Activated naive CD4-positive, alpha-beta T cell treated with Interleukin-2 at 50 U/mL for 16 hours (primary cell): ENCODE measurements around the gene LRRC56.

ENCODE experiments used
- DNase-seq: peaks from one replicate; pipeline ENCODE4 v3.0.0-alpha.2; 2020

The LRRC56 gene, protein sequence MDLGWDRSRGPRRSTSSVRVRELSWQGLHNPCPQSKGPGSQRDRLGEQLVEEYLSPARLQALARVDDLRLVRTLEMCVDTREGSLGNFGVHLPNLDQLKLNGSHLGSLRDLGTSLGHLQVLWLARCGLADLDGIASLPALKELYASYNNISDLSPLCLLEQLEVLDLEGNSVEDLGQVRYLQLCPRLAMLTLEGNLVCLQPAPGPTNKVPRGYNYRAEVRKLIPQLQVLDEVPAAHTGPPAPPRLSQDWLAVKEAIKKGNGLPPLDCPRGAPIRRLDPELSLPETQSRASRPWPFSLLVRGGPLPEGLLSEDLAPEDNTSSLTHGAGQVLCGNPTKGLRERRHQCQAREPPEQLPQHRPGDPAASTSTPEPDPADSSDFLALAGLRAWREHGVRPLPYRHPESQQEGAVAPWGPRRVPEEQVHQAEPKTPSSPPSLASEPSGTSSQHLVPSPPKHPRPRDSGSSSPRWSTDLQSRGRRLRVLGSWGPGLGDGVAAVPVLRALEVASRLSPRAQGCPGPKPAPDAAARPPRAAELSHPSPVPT

DNA sequence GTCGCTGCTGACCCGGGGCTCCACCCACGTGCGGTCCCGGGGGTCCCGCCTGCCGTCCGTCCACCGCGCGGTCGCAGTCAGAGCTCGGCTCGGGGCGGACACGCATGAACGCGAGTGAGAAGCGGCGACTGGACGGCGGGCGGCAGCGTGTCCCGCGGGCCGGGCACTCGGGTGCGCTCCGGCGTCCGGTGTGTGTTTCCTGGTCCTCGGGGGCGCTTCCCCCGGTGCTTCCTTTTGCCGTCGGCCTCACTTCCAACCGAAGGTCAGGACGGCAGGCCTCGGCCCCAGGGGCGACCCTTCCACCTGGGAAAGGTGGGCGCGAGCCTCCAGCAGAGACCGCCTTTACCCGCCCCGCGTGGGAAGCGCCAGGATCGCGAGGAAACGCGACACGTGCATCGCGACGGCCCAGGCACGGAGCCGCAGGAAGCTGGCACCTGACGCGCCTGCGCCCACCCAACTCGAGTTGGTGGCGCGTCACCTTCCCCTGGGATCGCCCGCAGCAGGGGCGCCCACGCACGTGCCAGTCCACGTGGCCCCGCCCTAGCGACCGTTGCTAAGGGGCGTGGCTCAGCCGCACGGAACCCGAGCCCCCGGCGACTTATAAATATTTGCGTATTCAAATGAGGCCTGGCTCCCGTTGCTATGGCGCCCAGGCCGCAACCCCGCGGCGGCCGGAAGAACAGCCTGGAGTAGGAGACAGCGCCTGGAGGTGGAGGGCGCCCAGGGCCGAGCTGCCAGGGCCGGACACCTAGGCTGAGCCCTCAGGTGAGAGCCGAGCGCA, at the start of gene LRRC56:
Gene LRRC56 (plus strand): TSS at position 687 of the 781 bp plus-strand sequence. CDS start 3,158 bp downstream, outside the sequence.
- peak; percentile 92 for DNase-seq

DNA sequence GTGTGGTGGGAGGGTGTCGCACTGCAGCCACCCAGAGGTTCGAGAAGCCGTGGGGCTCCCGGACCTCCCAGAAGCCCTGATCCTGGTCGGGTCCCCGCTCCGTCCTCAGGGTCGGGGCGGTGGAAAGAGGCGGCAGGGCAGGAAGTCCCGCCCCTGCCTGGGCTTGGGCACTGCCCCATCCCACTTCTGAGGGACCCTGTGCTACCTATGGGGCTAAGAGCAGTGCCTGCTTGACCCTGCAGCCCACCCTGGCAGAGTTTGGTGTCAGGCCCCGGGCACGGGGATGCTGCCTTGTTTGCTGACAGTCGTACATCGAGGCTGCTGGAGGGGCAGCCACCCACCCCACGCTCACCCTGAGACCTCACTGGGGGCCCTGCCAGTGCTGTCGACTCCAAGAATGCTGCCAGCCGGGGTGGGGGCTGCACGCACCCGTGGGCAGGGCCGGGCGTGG, 49.7 kb upstream of the LRRC56 start:
- DNase-seq = no peak

DNA sequence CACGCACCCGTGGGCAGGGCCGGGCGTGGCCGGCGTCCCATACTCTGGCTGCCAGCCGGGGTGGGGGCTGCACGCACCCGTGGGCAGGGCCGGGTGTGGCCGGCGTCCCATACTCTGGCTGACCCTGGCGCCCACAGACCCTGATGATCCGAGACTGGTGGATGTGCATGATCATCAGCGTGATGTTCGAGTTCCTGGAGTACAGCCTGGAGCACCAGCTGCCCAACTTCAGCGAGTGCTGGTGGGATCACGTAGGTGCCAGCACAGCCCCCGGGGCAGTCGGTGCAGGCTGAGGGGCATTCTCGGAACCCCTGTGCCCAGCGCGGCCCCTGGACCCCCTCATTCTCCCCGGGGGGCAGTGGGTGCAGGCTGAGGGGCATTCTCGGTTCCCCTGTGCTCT, 49.3 kb upstream of the LRRC56 start:
- DNase-seq = no peak

DNA sequence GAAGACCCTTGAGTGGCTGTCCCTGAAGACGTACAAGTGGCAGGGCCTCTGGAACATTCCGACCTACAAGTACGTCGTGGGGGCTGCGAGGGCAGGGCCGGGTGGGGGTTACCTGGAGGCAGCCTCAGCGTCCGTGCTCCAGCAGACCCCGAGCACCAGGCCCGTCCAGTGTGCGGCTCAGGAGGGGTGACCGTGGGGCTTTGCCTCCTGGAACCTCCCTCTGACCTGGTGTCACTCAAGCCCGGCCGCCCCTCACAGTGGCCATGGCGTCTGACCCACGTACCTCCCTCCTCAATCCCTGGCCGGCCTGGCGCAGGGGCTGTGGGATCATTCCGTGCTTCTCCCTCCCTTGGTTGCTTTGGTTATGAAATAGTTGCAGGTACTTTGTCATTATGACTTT, 48.7 kb upstream of the LRRC56 start:
- no peak for DNase-seq

DNA sequence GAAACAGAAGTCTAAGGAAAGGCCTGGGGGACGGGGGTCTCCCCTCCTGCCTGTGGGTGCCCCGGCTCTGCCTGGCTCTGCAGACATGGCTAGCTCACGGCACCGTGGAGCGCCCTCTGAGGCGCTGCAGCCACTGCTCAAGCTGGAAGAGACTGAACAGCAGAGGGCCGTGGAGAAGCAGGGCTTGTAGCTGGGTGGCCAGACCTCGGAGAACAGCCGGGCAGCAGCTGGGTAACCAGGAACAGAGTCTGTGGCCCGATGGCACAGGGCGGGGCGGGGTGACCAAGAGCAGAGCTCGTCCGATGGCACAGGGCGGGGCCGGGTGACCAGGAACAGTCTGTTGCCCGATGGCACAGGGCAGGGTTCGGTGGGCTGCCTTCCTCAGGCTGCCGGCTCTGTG, 48.3 kb upstream of the LRRC56 start:
- DNase-seq = no peak

DNA sequence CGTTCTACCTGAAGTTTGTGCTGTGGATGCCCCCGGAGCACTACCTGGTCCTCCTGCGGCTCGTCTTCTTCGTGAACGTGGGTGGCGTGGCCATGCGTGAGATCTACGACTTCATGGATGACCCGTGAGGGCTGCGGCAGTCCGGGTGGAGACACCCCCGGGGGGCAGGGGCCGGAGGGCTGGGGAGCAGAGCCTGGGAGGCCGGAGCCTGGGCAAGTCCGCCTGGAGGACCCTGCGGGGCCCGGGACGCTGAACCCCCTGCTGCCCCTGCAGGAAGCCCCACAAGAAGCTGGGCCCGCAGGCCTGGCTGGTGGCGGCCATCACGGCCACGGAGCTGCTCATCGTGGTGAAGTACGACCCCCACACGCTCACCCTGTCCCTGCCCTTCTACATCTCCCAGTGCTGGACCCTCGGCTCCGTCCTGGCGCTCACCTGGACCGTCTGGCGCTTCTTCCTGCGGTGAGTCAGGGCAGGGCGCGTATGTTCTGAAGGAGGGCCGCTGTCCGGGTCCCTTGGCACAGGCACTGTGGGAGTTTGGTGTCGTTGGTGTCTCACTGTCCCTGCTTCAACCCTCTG, 47.6 kb upstream of the LRRC56 start:
- no peak for DNase-seq

DNA sequence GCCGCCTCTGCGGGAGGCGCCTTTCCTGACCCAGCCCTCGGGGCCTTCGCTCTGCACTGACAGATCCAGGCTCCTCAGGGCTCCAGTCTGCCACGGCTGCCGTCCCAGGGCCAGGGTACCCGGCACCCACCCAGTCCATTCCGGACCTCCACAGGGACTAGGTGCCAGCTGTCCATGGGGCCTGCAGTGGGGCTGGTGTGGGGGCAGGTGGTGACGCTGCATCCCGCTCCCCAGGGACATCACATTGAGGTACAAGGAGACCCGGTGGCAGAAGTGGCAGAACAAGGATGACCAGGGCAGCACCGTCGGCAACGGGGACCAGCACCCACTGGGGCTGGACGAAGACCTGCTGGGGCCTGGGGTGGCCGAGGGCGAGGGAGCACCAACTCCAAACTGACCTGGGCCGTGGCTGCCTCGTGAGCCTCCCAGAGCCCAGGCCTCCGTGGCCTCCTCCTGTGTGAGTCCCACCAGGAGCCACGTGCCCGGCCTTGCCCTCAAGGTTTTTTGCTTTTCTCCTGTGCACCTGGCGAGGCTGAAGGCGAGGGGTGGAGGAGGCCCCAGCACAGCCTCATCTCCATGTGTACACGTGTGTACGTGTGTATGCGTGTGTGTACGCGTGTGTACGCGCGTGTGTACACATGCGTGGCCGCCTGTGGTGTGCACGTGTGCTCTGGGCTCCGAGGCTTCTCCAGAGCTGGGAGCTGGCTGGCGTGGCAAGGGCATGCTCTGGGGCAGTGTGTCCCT, 47.0 kb upstream of the LRRC56 start:
- DNase-seq = no peak

DNA sequence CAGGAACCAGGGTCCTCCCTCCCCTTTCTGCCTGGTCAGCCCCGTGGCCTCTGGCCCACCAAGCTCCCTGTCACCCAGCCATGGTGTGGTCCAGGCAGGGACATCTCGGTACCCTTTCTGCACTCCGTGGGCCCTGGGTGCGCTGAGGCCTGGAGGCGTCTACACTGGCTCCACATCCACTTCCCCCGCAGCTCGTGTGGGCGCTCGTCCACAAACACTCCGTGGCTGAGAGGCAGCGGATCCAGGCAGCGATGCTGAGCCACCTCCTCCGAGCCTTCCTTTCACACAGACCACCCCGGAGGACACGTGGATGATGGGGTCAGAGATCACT, 46.4 kb upstream of the LRRC56 start:
- no peak for DNase-seq

DNA sequence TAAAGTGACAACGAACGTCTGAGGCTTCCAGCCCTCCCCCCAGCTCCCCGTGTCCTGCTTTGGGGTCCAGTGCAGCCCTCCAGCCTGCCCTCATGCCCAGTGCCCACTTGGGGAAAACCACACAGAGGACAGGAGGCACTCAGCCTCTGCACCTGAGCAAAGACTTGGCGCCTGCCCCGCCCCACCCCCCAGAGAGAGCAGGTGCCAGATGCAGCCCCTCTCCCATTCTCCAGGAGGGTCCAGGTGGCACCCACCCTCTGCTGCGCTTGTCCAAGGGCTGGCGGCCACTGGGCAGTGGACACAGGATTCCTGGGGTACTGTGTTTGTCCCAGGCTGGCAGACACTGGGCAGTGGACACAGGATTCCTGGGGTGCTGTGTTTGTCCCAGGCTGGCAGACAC, 46.0 kb upstream of the LRRC56 start:
- DNase-seq = no peak

DNA sequence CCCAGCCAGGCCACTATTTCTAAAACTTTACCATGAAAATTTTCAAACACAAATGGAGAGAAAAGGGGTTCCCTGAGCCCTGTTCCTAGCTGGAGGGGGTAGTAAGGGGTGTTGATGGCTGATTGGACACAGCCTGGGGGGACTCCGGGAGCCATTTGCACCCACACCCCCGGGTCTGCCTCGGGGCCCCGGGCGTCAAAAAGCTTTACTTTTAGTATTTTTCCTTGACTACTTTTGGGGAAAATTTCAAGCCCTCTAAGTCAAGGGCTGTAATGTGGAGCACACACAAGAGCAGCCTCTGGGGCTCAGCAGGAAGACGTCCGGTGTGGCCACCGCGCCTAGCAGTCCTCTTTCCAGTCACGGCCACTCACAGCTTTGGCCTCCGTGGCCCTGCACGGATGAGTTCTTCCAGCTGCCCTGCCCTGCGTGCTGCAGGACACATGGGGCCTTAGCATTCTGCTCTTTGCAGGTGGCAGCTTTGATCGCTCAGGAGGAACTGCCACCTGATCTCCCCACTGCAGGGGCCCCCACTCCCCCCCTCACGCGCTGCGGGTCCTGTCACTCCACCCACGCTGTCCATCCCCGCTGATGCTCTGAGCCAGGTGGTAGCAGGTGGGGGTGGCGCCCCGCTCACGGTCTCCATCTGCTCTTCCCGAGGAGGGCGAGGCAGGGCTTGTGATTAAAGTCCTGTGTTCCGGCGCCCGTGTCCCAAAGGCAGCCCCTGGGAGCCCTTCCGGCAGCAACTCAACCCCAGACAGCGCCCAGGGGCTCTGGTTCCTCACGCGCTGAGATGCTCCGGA, 44.7 kb upstream of the LRRC56 start:
- no peak for DNase-seq

DNA sequence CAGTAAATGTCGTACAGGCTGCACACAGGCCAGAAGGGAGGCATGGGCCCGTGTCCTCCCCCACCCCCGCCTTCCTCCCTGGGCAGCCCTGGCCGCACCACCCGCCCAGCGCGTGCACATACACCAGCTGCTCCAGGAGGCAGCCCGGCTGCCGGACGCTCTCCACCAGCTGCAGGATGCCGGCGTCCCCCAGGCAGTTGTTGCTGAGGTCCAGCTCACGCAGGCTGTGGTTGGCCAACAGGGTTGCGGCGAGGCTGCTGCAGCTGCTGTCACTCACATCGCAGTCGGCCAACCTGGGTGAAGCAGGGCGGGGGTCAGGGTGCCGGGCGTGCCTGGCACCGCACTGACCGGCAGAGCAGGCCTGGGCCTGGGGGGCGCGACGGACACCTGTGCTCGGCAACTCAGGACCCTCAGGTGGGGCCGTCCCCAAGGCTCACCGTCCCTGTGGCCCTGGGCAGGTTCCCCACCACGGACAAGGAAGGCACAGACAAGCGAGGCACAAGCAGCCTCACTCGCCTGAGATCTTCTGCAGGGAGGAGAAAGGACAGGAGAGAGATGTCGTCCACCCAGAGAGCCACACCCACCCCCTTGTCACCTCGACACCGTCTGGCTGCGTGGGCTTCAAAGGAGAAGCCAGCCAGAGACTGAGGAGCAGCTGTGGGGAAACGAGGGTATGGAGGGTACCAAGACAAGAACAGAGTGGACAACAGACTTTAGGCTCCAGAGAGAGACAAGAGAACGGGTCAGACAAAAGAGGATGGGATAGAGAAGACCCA, 42.4 kb upstream of the LRRC56 start:
- DNase-seq = no peak

DNA sequence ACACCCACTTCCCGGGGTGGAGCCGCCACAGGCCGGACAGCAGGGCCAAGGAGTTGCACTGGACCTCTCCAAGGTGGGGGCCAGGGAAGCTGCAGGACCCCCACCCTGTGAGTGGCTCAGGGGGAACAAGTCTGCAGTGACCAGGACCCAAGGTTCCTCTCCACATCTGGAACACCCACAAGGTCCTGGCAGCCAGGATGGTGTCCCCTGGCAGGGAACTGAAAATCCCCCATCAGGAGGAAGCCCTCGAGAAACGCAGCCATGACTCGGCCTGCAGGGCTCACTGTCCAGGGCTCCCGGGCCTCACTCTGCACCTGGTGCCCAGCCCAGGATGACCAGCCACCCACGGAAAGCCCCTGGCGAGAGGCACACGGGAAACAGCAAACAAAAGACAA, 41.8 kb upstream of the LRRC56 start:
- DNase-seq = no peak

DNA sequence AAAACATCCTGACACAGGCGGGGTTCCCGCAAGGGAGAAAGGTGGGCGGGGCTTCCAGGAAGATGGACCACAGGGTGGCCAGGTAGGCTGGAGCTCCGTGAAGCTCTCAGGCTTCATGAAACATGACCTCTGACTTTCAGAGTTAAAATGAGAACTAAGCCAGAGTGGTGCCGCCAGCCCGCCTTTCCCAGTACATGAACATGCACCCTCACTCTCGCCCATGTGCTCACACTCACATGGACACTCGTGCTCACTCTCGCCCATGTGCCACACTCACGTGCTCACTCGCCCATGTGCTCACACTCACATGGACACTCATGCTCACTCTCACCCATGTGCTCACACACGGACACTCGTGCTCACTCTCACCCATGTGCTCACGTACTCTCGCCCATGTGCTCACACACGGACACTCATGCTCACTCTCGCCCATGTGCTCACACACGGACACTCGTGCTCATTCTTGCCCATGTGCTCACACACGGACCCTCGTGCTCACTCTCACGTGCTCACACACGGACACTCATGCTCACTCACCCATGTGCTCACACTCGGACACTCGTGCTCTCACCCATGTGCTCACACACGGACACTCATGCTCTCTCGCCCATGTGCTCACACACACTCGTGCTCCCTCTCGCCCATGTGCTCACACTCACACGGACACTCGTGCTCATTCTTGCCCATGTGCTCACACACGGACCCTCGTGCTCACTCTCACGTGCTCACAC, 40.3 kb upstream of the LRRC56 start:
- DNase-seq = no peak

DNA sequence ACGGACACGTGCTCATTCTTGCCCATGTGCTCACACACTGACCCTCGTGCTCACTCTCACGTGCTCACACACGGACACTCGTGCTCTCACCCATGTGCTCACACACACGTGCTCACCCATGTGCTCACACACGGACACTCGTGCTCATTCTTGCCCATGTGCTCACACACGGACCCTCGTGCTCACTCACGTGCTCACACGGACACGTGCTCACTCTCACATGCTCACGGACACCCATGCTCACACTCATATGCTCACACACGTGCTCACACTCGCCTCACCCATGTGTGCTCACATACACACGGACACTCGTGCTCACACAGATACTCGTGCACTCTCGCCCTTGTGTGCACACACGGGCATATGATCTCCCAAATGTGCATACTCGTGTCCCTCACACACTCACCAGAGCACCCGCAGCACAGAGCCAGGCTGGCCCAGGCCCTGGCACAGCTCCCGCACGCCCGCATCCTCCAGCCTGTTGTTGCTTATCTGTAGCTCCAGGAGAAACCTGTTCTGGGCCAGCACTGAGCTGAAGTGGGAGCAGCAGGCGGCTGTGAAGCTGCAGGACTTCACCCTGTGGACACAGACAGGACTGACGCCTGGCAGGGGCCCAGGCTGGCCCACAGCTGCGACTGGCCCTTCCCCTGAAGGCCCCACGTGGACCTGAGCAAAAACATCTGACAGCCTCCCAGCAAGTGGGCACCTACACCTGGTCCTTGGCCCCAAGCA, 39.6 kb upstream of the LRRC56 start:
- no peak for DNase-seq

DNA sequence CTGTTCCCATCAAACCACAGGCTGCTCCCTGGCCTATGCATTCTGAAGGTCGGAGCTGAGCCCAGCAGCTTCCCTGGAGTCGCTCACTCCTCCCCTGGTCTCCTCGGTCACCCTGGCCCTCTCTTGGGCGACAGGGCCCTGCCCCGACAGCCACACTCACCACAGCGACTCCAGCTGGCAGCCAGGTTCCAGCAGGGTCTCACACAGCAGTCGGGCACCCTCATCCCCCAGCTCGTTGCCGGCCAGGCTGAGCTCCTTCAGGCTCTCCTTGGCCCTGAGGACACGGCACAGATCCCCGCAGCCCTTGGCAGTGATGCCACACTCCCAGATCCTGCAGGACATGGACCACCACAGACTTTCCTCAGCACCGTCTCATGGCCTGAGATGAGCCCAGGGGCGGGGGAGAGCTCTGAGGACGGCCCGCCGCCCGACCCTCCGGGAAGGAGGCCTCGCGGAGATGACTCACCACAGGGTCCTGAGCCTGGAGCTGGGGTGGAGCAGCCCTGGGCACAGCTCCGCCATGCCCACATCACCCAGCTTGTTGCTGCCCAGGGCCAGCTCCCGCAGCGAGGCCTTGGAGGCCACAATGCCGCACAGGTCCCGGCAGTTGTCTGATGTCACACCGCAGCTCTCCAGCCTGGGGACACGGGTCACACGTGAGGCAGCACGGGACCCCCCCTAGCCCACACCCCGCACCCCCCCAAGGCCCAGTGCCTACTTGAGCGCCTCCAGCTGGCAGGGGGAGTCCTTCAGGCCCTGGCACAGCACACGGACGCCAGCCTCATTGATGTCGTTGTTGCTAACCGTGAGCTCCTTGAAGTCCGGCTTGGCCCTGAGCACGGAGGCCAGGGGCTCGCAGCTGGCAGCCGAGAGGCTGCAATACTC, 38.8 kb upstream of the LRRC56 start:
- DNase-seq = no peak

DNA sequence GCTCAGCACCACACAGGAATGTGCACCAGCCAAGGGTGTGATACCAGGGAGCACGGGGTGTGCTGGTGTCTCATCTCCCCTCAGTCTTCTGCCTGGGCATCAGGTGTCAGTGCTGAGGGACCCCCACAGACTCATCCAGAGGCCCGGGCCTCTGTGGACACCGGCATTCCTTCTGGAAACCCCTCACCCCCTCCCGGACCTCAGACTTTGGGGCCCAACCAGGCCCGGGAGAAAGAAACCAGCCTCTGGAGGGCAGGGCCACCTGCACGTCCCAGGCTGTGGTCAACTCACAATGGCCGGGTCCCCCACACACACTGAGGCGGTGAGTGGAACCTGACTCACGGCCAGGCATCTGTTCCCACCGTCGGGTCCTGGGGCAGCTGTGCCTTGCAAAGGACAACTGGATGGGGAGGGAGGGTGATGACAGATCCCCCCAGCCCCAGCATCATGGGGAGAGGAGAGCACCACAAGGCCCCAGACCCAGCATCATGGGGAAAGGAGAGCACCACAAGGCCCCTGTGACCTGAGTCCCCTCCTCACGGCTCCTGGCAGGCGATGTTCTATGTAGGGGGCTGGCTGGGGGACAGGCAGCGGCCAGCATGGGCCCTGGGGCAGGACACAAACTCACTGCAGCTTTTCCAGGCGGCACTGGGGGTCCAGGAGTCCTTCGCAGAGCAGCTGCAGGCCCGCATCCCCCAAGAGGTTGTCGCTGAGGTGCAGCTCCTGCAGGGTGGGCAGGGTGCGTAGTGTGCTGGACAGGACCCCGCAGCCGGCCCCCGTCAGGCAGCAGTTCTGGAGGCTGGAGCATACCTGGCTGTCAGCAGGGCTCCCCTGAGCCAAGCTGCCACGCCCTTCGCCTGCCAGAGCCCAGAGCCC, 37.9 kb upstream of the LRRC56 start:
- no peak for DNase-seq

DNA sequence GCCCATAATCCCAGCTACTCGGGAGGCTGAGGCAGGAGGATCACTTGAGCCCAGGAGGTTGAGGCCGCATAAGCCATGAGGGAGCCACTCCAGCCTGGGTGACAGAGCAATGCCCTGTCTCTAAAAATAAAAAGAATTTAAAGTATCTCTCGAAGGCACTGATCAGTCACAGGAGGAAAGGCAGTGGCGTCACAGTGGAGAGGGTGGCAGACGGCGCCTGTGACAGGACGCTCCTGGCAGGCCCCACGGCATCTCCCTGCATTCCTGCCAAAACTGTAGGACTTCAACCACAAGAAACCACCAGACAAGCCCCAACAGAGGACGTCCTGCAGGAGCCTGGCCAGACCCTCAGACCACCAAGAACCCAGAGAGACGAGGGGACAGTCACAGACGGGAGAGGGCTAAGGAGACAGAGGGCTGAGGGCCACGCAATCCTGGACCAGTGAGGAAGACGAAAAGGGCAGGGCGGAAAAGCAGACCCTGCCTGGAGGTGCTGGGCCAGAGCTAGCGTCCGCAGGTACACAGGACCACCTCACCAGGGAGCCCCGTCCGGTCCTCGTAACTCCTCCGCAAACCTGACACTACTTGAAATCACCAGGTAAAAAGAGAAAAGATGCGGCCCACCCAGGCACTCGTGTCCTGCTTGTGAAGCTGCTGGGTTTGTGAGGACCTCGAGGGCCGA, 36.2 kb upstream of the LRRC56 start:
- DNase-seq = no peak
